ENCODE data around the gene SLC17A9. TPM values are rescaled to one million over a fixed set of nuclear protein-coding genes. Genes with fewer than 3 reads are reported as not detected.

Gene SLC17A9
- total RNA-seq, 1 donor from 2014 or later, result 5.3 TPM

DNA sequence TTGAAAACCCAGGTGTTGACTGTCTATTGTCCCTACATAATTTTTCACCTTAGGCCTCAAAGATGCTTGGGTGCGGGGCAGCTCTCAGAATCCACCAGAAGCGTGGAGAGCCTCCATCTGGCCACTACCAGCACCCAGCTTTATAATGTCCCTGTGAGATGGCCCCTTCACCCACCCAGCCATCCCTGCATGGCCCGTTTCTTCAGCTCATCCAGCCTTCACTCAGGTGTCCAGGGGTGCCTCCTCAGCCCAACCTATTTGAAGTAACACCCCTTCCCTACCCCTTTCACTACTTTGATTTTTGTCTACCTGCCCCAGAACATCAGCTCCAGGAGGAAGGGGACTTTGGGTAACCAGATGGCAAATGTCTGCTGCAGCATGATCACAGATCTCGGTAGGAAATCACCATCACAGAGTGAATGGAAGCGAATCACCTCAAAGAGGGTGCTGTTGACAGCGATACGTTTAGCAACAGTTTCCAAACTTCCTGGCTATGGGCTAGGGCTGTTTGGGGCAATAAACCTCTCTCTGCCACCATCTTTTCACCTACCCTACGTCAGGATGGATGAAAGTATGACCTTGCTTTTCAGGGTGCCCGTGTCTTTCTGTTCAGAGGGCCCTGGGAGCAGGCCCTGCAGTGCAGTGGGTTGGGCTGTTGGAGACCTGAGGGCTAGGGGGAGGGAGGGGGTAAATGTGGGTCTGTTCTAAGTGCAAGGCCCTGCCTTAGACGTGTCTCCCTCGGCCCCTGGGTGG is 1.2 kb upstream of the SLC17A9 start:
- H3K27me3 Mint-ChIP-seq (ENCODE audit: low read depth), result no peaks in the 10 kb centered on the region
- TF ChIP-seq, protein P1, sequence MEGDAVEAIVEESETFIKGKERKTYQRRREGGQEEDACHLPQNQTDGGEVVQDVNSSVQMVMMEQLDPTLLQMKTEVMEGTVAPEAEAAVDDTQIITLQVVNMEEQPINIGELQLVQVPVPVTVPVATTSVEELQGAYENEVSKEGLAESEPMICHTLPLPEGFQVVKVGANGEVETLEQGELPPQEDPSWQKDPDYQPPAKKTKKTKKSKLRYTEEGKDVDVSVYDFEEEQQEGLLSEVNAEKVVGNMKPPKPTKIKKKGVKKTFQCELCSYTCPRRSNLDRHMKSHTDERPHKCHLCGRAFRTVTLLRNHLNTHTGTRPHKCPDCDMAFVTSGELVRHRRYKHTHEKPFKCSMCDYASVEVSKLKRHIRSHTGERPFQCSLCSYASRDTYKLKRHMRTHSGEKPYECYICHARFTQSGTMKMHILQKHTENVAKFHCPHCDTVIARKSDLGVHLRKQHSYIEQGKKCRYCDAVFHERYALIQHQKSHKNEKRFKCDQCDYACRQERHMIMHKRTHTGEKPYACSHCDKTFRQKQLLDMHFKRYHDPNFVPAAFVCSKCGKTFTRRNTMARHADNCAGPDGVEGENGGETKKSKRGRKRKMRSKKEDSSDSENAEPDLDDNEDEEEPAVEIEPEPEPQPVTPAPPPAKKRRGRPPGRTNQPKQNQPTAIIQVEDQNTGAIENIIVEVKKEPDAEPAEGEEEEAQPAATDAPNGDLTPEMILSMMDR (IDR thresholded peaks at IDR 0.05; ENCODE audit: unreplicated experiment), result no peak
- H3K27ac Mint-ChIP-seq, result no peak overlapping the region
- H3K36me3 Mint-ChIP-seq, result peaks cover 41% of the 10 kb centered on the region
- peaks cover 12% of the 10 kb centered on the region for H3K4me1 Mint-ChIP-seq
- H3K9me3 Mint-ChIP-seq, result peaks cover 6% of the 10 kb centered on the region
- no peak for DNase-seq (ENCODE audit: low spot score in 2 of 2, unreplicated experiment in 2 of 2)
- H3K4me3 Mint-ChIP-seq, result no peak overlapping the region

DNA sequence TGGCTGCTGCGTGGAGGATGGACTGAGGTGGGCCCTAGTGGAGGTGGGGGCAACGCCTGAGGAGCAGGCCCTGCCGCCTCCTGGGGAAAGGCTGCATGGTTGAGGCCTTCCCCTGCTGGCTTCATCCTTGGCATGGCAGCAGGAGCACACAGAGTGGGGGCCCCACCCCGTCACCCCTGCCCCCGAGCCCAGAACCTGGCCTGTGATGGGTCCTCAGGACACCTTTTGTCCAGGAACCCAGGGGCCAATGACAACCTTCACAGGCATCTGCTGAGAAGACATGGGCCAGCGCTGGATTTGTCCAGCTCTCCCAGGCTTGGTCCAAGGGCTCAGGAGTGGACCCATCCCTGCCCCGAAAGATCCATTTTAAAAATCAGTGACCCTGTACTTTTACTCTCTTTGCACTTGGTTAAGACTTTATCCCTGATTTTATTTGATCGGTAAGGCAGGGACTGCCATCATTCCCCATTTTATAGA is 575 bp upstream of the SLC17A9 start:
- H3K27ac Mint-ChIP-seq, result no peak overlapping the region
- H3K4me3 Mint-ChIP-seq, result no peak overlapping the region

DNA sequence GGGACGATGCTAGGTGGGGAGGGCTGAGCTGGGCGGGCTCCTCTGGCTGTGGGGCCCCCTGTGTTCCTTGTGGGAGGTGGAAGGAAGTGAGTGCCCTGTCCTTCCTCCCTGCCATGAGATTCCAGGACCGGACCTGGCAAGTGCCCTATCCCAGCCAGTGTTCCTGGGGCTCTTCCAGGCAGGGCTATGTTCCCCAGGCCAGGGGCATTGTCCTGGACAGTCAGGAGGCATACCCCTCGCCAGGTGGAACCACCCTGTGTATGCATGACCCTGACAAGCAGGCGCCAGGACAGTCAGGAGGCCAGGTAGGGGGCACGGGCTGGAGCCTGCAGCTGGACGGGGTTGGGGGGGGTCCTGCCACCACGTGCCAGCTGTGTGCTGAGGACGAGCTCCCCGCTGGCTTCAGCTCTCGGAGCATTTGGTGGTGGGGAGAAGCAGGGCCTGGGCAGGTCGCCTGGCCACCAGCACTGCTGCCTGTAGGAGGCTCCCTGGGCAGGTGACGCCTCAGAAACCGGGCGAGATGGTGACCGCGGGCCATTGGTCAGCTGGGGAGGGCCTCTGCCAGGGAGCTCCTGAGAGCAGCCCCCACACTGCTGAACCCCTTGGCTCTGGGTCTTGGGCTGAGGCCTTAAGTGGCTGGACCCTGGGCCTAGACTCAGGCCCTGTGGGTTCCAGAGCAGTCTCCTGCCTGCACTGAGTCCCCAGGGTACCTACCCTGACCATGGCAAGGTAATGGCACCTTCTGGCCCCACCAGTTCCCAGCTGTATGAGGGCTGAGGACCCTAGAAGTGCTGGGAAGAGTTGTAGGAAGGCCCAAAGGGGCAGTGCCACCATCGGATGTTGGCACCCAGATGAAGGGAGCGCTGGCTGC is 694 bp downstream of the SLC17A9 start:
- H3K4me3 Mint-ChIP-seq, result peak overlapping the region; percentile 24
- H3K9me3 Mint-ChIP-seq, result peaks cover 6% of the 10 kb centered on the region
- H3K4me1 Mint-ChIP-seq, result peaks cover 12% of the 10 kb centered on the region
- no peak for DNase-seq (ENCODE audit: low spot score in 2 of 2, unreplicated experiment in 2 of 2)
- no peaks in the 10 kb centered on the region for H3K27me3 Mint-ChIP-seq (ENCODE audit: low read depth)
- TF ChIP-seq, protein P1 (IDR thresholded peaks at IDR 0.05; ENCODE audit: unreplicated experiment), result no peak
- peaks cover 25% of the 10 kb centered on the region for H3K36me3 Mint-ChIP-seq
- H3K27ac Mint-ChIP-seq, result no peak overlapping the region

More for the DNA sequence above, 575 bp upstream of the SLC17A9 start:
- Mint-ChIP-seq H3K27me3 (ENCODE audit: low read depth) (no peaks in the 10 kb centered on the region), H3K4me1 (peaks cover 12% of the 10 kb centered on the region), H3K36me3 (peaks cover 36% of the 10 kb centered on the region), H3K9me3 (peaks cover 6% of the 10 kb centered on the region)
- TF ChIP-seq, protein P1 (IDR thresholded peaks at IDR 0.05; ENCODE audit: unreplicated experiment), result no peak
- no peak for DNase-seq (ENCODE audit: low spot score in 2 of 2, unreplicated experiment in 2 of 2)

DNA sequence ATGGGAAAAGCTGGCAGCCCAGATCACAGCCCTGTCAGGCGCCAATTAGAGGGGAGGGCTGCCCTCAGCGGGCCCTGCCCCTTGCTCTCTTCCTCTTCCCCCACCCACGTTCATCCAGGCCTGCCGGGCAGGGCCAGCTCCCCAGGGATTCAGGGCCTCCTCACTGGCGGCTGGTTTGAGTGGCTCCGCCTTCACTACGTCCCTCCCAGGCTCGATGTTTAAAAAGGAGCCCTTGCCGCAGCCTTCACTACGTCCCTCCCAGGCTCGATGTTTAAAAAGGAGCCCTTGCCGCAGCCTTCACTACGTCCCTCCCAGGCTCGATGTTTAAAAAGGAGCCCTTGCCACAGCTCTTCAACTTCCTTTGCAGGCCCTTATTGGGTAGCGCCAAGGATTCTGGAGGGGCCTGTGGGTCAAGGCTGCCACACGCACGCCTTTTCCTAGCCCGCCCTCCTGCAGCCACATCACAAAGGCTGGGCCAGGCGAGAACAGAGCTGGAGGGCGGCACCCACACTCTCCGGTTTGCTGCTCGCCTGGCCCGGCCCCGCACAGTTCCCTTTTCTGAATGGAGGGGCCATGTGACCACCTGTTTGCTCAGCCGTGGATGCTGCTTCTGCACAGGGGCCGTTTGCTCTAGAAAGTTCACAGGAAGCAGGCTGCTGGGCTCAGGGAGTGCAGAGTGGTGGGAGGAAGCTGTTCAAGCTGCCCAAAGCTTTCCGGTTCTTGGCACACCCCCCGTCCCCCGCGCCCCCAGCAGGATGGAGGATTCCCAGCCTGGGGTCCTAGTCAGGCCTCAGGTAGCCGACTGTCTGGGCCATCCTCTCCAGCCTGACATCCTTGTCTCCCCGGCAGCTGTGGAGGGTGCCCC is 1.6 kb downstream of the SLC17A9 start:
- peaks cover 12% of the 10 kb centered on the region for H3K4me1 Mint-ChIP-seq
- no peaks in the 10 kb centered on the region for H3K27me3 Mint-ChIP-seq (ENCODE audit: low read depth)
- peak overlapping the region; percentile 51 for H3K4me3 Mint-ChIP-seq
- H3K36me3 Mint-ChIP-seq, result peaks cover 17% of the 10 kb centered on the region
- TF ChIP-seq, protein P1 (IDR thresholded peaks at IDR 0.05; ENCODE audit: unreplicated experiment), result no peak
- H3K9me3 Mint-ChIP-seq, result peaks cover 2% of the 10 kb centered on the region
- H3K27ac Mint-ChIP-seq, result peak overlapping the region; percentile 75
- no peak for DNase-seq (ENCODE audit: low spot score in 2 of 2, unreplicated experiment in 2 of 2)
